Colonic mucosa (tissue), 4 donors: ENCODE data around the gene ASTN2. TPM values are rescaled to one million over a fixed set of nuclear protein-coding genes. Genes with fewer than 3 reads are reported as not detected.

Experiments used
- DNase-seq: peaks from one replicate; pipeline ENCODE4 v3.0.0-alpha.2; 2020
- H3K27ac ChIP-seq: fragments of 200-600 bp; one replicate; pipeline ENCODE4 v1.8.0; 2021
- H3K27me3 ChIP-seq: fragments of 200-600 bp; one replicate; pipeline ENCODE4 v1.8.0; 2021
- H3K36me3 ChIP-seq: fragments of 200-600 bp; one replicate; pipeline ENCODE4 v1.8.0; 2021
- H3K4me1 ChIP-seq: fragments of 200-600 bp; one replicate; pipeline ENCODE4 v1.8.0; 2021; ENCODE audit warnings: mild to moderate bottlenecking
- H3K4me3 ChIP-seq: fragments of 200-600 bp; one replicate; pipeline ENCODE4 v1.8.0; 2021
- H3K9ac ChIP-seq, 2 donors: one replicate each; pipeline ENCODE4 v1.7.0; 2013; ENCODE audit warnings: control low read depth in 2 of 2, low read depth in 2 of 2, low read length in 2 of 2
- H3K9me3 ChIP-seq: fragments of 200-600 bp; one replicate; pipeline ENCODE4 v1.8.0; 2021
- intact Hi-C: fragments of 100-400 bp; cut with DNase I; formaldehyde crosslinking; loops from one replicate; pipeline ENCODE4 v1.14.1; 2022
- total RNA-seq, 2 donors: library from RNA; stranded (reverse); fragmentation: NEBNext Ultra II Directional in 1 of 2; extraction: Animal tissue kit (Norgen Biotek cat#: 25700) in 1 of 2; gene quantifications; one replicate each; pipeline ENCODE4 v1.2.1, GENCODE V29; 2021
- TF ChIP-seq, protein P1 (sequence below): fragments of 200-600 bp; IDR thresholded peaks from one replicate; pipeline ENCODE4 v1.8.0; 2022; ENCODE audit warnings: antibody characterized with exemption, mild to moderate bottlenecking
- donor health status: healthy.
- donor health status: DM: no; HTN: no; CAD: no.
- donor health status: DM: no; HTN: no; CAD: no.

The ASTN2 gene
- total RNA-seq, 2 donors from 2014 or later: 2.5 to 6.1 TPM

DNA sequence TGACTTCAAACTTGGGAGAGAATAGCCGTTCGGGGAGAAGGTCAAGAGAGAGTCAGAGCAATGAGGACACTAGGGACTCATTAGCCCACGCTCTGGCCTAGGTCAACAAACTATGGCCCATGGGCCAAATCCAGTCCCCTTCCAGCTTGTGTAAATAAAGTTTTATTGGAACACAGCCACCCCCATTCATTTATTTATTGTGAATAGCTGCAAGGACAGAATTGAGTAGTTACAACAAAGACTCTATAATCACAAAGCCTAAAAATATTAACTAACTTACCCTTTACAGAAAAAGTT is 760.9 kb downstream of the ASTN2 start:
- TF ChIP-seq, protein P1, sequence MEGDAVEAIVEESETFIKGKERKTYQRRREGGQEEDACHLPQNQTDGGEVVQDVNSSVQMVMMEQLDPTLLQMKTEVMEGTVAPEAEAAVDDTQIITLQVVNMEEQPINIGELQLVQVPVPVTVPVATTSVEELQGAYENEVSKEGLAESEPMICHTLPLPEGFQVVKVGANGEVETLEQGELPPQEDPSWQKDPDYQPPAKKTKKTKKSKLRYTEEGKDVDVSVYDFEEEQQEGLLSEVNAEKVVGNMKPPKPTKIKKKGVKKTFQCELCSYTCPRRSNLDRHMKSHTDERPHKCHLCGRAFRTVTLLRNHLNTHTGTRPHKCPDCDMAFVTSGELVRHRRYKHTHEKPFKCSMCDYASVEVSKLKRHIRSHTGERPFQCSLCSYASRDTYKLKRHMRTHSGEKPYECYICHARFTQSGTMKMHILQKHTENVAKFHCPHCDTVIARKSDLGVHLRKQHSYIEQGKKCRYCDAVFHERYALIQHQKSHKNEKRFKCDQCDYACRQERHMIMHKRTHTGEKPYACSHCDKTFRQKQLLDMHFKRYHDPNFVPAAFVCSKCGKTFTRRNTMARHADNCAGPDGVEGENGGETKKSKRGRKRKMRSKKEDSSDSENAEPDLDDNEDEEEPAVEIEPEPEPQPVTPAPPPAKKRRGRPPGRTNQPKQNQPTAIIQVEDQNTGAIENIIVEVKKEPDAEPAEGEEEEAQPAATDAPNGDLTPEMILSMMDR: no peak
- Histone ChIP-seq H3K9me3 (no peaks in the 10 kb centered on the region), H3K27ac (no peak overlapping the region), H3K4me3 (no peak overlapping the region), H3K9ac (no peak overlapping the region), H3K36me3 (no peaks in the 10 kb centered on the region), H3K27me3 (no peaks in the 10 kb centered on the region), H3K4me1 (no peaks in the 10 kb centered on the region)
- DNase-seq: no peak
- intact Hi-C loops: loop anchor here (10.0 kb wide), 1 partner anchor 769 kb away; no protein-coding TSS in a partner anchor

GRCh38 chr9:116653348-116654058 is 761.4 kb downstream of the ASTN2 start:
- no peaks in the 10 kb centered on the region for H3K36me3 ChIP-seq
- H3K4me3 ChIP-seq: no peak overlapping the region
- H3K9me3 ChIP-seq: no peaks in the 10 kb centered on the region
- TF ChIP-seq, protein P1: no peak
- no peak for DNase-seq
- intact Hi-C loops: loop anchor here (10.0 kb wide), 1 partner anchor 769 kb away; no protein-coding TSS in a partner anchor
- no peaks in the 10 kb centered on the region for H3K27me3 ChIP-seq
- no peak overlapping the region for H3K27ac ChIP-seq
- H3K9ac ChIP-seq: no peak overlapping the region
- H3K4me1 ChIP-seq: no peaks in the 10 kb centered on the region

GRCh38 chr9:116647515-116647809 is 767.4 kb downstream of the ASTN2 start:
- H3K9ac ChIP-seq: no peak overlapping the region
- H3K27ac ChIP-seq: no peak overlapping the region
- H3K4me1 ChIP-seq: no peaks in the 10 kb centered on the region
- DNase-seq: no peak
- no peaks in the 10 kb centered on the region for H3K27me3 ChIP-seq
- H3K9me3 ChIP-seq: no peaks in the 10 kb centered on the region
- H3K36me3 ChIP-seq: no peaks in the 10 kb centered on the region
- no peak overlapping the region for H3K4me3 ChIP-seq
- TF ChIP-seq, protein P1: no peak
- intact Hi-C loops: loop anchor here (5.0 kb wide), 1 partner anchor 495 kb away; the partner anchor contains the start of gene PAPPA

GRCh38 chr9:116646661-116647514 is 768.0 kb downstream of the ASTN2 start:
- DNase-seq: no peak
- Histone ChIP-seq H3K9me3 (no peaks in the 10 kb centered on the region), H3K27ac (no peak overlapping the region)

GRCh38 chr9:116644091-116644688 is 770.7 kb downstream of the ASTN2 start:
- Histone ChIP-seq H3K9me3 (no peaks in the 10 kb centered on the region), H3K9ac (no peak overlapping the region), H3K27ac (no peak overlapping the region), H3K36me3 (no peaks in the 10 kb centered on the region), H3K4me3 (no peak overlapping the region), H3K27me3 (no peaks in the 10 kb centered on the region), H3K4me1 (no peaks in the 10 kb centered on the region)
- DNase-seq: no peak
- intact Hi-C loops: no loop called here
- TF ChIP-seq, protein P1: no peak

More at GRCh38 chr9:116646661-116647514, 768.0 kb downstream of the ASTN2 start:
- Histone ChIP-seq H3K36me3 (no peaks in the 10 kb centered on the region), H3K4me3 (no peak overlapping the region), H3K9ac (no peak overlapping the region), H3K27me3 (no peaks in the 10 kb centered on the region), H3K4me1 (no peaks in the 10 kb centered on the region)
- intact Hi-C loops: loop anchor here (5.0 kb wide), 1 partner anchor 495 kb away; the partner anchor contains the start of gene PAPPA
- TF ChIP-seq, protein P1: peak; percentile 49
